Endothelial cell of umbilical vein (primary cell): ENCODE results near the gene MTMR3.

Experiments
- CTCF ChIP-seq, 2 donors: IDR thresholded peaks; 1 replicate in 1 of 2; 2 replicates in 1 of 2; pipeline ENCODE4 v1.5.1; 2011; ENCODE audit warnings: low read length in 2 of 2, mild to moderate bottlenecking in 2 of 2, moderate library complexity in 2 of 2, control low read depth in 1 of 2, inconsistent platforms in 1 of 2, low read depth in 1 of 2; ENCODE audit not compliant: insufficient read depth in 1 of 2; ENCODE audit errors: extremely low read depth in 1 of 2
- EZH2 ChIP-seq: IDR thresholded peaks from 2 replicates; pipeline ENCODE4 v1.6.1; 2012; ENCODE audit warnings: borderline replicate concordance, low read depth, mild to moderate bottlenecking, moderate library complexity, low read length, inconsistent platforms; ENCODE audit not compliant: severe bottlenecking
- JUN ChIP-seq: IDR thresholded peaks from 2 replicates; pipeline ENCODE4 v1.6.1; 2011; ENCODE audit warnings: borderline replicate concordance, low read depth; ENCODE audit not compliant: insufficient read length, insufficient read depth
- POLR2A ChIP-seq: IDR thresholded peaks from 2 replicates; pipeline ENCODE4 v1.6.1; 2012; ENCODE audit warnings: low read depth, mild to moderate bottlenecking, control low read depth, low read length
- POLR2AphosphoS5 ChIP-seq: IDR thresholded peaks from 2 replicates; pipeline ENCODE4 v1.6.1; 2012; ENCODE audit warnings: low read depth, mild to moderate bottlenecking, control low read depth, low read length, moderate library complexity; ENCODE audit not compliant: insufficient read depth

GRCh38 chr22:30025221-30025620 is 142.2 kb downstream of the MTMR3 start:
- no peak for TF ChIP-seq CTCF (IDR thresholded peaks at IDR 0.05; ENCODE audit: extremely low read depth in 1 of 2, insufficient read depth in 1 of 2, low read depth in 1 of 2, low read length in 2 of 2)
- no peak for TF ChIP-seq JUN
- TF ChIP-seq POLR2A, result no peak
- TF ChIP-seq POLR2AphosphoS5, result no peak
- no peak for TF ChIP-seq EZH2
